Stromal cell of bone marrow (primary cell): ENCODE data around the gene ALDH7A1.
"Not testable (repeated sequence)": the region's sequence is repeated elsewhere in the genome, so short reads cannot be mapped to it uniquely, and the experiment has no call there.

ENCODE experiments used
- DNase-seq: peaks from one replicate; pipeline ENCODE4 v3.0.0-alpha.2; 2012; ENCODE audit warnings: low read depth

ALDH7A1 gene

GRCh38 chr5:126534553-126534952, 60.5 kb downstream of the ALDH7A1 start:
- no peak for DNase-seq

- no peak for DNase-seq
These were observed 63.4 kb downstream of the ALDH7A1 start for GRCh38 chr5:126531543-126532120.

GRCh38 chr5:126527892-126528291, 67.1 kb downstream of the ALDH7A1 start:
- no peak for DNase-seq

GRCh38 chr5:126527158-126527557, 67.9 kb downstream of the ALDH7A1 start:
- no peak for DNase-seq

GRCh38 chr5:126526493-126526892, 68.5 kb downstream of the ALDH7A1 start:
- no peak for DNase-seq

GRCh38 chr5:126525630-126526245, 69.3 kb downstream of the ALDH7A1 start:
- no peak for DNase-seq

GRCh38 chr5:126523818-126524510, 71.1 kb downstream of the ALDH7A1 start:
- DNase-seq: no peak

- DNase-seq: no peak
These were observed 73.9 kb downstream of the ALDH7A1 start for GRCh38 chr5:126521130-126521529.

- DNase-seq: no peak
These were observed 74.4 kb downstream of the ALDH7A1 start for GRCh38 chr5:126520593-126520953.

GRCh38 chr5:126519637-126520592, 75.1 kb downstream of the ALDH7A1 start:
- no peak for DNase-seq

- not testable (repeated sequence) for DNase-seq
These were observed 75.8 kb downstream of the ALDH7A1 start for GRCh38 chr5:126519223-126519622.

GRCh38 chr5:126516852-126517251, 78.2 kb downstream of the ALDH7A1 start:
- no peak for DNase-seq

- DNase-seq: no peak
These were observed 78.9 kb downstream of the ALDH7A1 start for GRCh38 chr5:126516133-126516532.

- no peak for DNase-seq
These were observed 79.7 kb downstream of the ALDH7A1 start for GRCh38 chr5:126515337-126515736.

- no peak for DNase-seq
These were observed 80.4 kb downstream of the ALDH7A1 start for GRCh38 chr5:126514558-126515141.

GRCh38 chr5:126514131-126514557, 80.9 kb downstream of the ALDH7A1 start:
- no peak for DNase-seq

GRCh38 chr5:126513703-126514102, 81.3 kb downstream of the ALDH7A1 start:
- no peak for DNase-seq

GRCh38 chr5:126513302-126513701, 81.7 kb downstream of the ALDH7A1 start:
- DNase-seq: no peak

- no peak for DNase-seq
These were observed 82.6 kb downstream of the ALDH7A1 start for GRCh38 chr5:126512451-126512850.

- no peak for DNase-seq
These were observed 83.1 kb downstream of the ALDH7A1 start for GRCh38 chr5:126511961-126512360.

GRCh38 chr5:126509339-126509738, 85.7 kb downstream of the ALDH7A1 start:
- no peak for DNase-seq

GRCh38 chr5:126508962-126509279, 86.1 kb downstream of the ALDH7A1 start:
- no peak for DNase-seq
